Liver (tissue), 3 donors: ENCODE results near the gene COL19A1.

ENCODE experiments used
- CTCF ChIP-seq: fragments of 150-350 bp; IDR thresholded peaks from 2 replicates; pipeline ENCODE4 v1.5.1; 2017; ENCODE audit warnings: improper control_type of control experiment, low read depth, low read length; ENCODE audit not compliant: missing input control
- GABPA ChIP-seq, 2 donors: IDR thresholded peaks in 1 of 2; conservative IDR thresholded peaks in 1 of 2; 2 replicates each; pipeline ENCODE4 v1.6.1; 2016; ENCODE audit warnings: antibody characterized with exemption in 2 of 2, mild to moderate bottlenecking in 1 of 2, moderate library complexity in 1 of 2
- HNF4G ChIP-seq: IDR thresholded peaks from 2 replicates; pipeline ENCODE4 v1.6.1; 2016; ENCODE audit warnings: antibody characterized with exemption
- MAX ChIP-seq: IDR thresholded peaks from 2 replicates; pipeline ENCODE4 v1.6.1; 2016; ENCODE audit warnings: antibody characterized with exemption
- REST ChIP-seq: IDR thresholded peaks from 2 replicates; pipeline ENCODE4 v1.6.1; 2016; ENCODE audit warnings: antibody characterized with exemption, mild to moderate bottlenecking
- TAF1 ChIP-seq: conservative IDR thresholded peaks from 2 replicates; pipeline ENCODE4 v1.6.1; 2016; ENCODE audit warnings: antibody characterized with exemption, mild to moderate bottlenecking
- YY1 ChIP-seq: IDR thresholded peaks from 2 replicates; pipeline ENCODE4 v1.6.1; 2016; ENCODE audit warnings: antibody characterized with exemption, mild to moderate bottlenecking
- donor health status: healthy.
- donor health status: healthy.

- TF ChIP-seq CTCF (no peak), TAF1 (no peak), HNF4G (no peak), REST (no peak), GABPA (IDR thresholded peaks at IDR 0.05 in 1 of 2, conservative IDR thresholded peaks at IDR 0.05 in 1 of 2) (no peak), YY1 (no peak), MAX (no peak)
Measured at GRCh38 chr6:69907981-69908498, 41.7 kb downstream of the COL19A1 start.
